A673 (cell line): ENCODE measurements around the gene GLOD5.

ENCODE experiments used
- CTCF ChIP-seq: fragments of 300-800, 200-600 bp; sonication (generic); conservative IDR thresholded peaks from 2 replicates; pipeline ENCODE4 v1.5.1; 2017; ENCODE audit warnings: low read depth, mild to moderate bottlenecking, antibody characterized with exemption, low read length, moderate library complexity, mixed read lengths
- EZH2 ChIP-seq: fragments of 200-600 bp; sonication (generic); IDR thresholded peaks from 2 replicates; pipeline ENCODE4 v1.6.1; 2017; ENCODE audit warnings: borderline replicate concordance, low read depth, mild to moderate bottlenecking, mixed read lengths, antibody characterized with exemption, low read length; ENCODE audit not compliant: poor library complexity, severe bottlenecking

GRCh38 chrX:48751343-48751742 lies 10.2 kb upstream of the GLOD5 start:
- TF ChIP-seq CTCF (no peak), EZH2 (no peak)
